SU-DHL-6 (cell line): ENCODE results near the gene PKIB.

Experiments used
- H2AFZ ChIP-seq: fragments of 200-600 bp; sonication (generic); 2 replicates; pipeline ENCODE4 v1.6.1; 2014; ENCODE audit warnings: low read depth, mild to moderate bottlenecking, moderate library complexity, mixed read lengths, antibody characterized with exemption, low read length; ENCODE audit not compliant: severe bottlenecking
- H3F3A ChIP-seq: fragments of 200-600 bp; shearing (Covaris generic); 2 replicates; pipeline ENCODE4 v1.6.0; 2016; ENCODE audit warnings: antibody characterized with exemption, mild to moderate bottlenecking; ENCODE audit not compliant: insufficient read depth
- H3K27ac ChIP-seq: fragments of 200-600 bp; sonication (generic); 2 replicates; pipeline ENCODE4 v1.5.1; 2016; ENCODE audit warnings: low read depth, mild to moderate bottlenecking, low read length, moderate library complexity, mixed read lengths
- H3K27me3 ChIP-seq: fragments of 200-600 bp; sonication (generic), shearing (Covaris generic); 2 replicates; pipeline ENCODE4 v1.6.0; 2014; ENCODE audit warnings: mild to moderate bottlenecking, low read length
- H3K36me3 ChIP-seq: fragments of 200-600 bp; sonication (generic); 2 replicates; pipeline ENCODE4 v1.6.1; 2014; ENCODE audit warnings: mild to moderate bottlenecking, low read length, mixed read lengths
- H3K4me2 ChIP-seq: fragments of 300-600, 200-600 bp; shearing (Covaris generic), sonication (generic); 2 replicates; pipeline ENCODE4 v1.6.0; 2014; ENCODE audit warnings: low read length, low read depth, mild to moderate bottlenecking; ENCODE audit not compliant: poor library complexity, severe bottlenecking
- H3K4me3 ChIP-seq: fragments of 200-600 bp; sonication (generic); 2 replicates; pipeline ENCODE4 v1.5.1; 2014; ENCODE audit warnings: antibody characterized with exemption, low read length, mild to moderate bottlenecking, mixed read lengths; ENCODE audit not compliant: insufficient read depth, poor library complexity, severe bottlenecking
- H3K79me2 ChIP-seq: fragments of 200-600 bp; sonication (generic); 2 replicates; pipeline ENCODE4 v1.6.1; 2014; ENCODE audit warnings: mild to moderate bottlenecking, low read length, moderate library complexity; ENCODE audit not compliant: insufficient read depth
- H3K9ac ChIP-seq: fragments of 200-600 bp; sonication (generic); 2 replicates; pipeline ENCODE4 v1.7.0; 2014; ENCODE audit warnings: mild to moderate bottlenecking, low read length
- H3K9me2 ChIP-seq: fragments of 200-600 bp; sonication (generic); replicated peaks from 2 replicates; pipeline ENCODE4 v1.6.1; 2014; ENCODE audit warnings: low read length; ENCODE audit not compliant: insufficient read depth
- H3K9me3 ChIP-seq: fragments of 200-600 bp; sonication (generic); 2 replicates; pipeline ENCODE4 v1.6.1; 2014; ENCODE audit warnings: low read length, mixed read lengths; ENCODE audit not compliant: insufficient read depth
- H4K20me1 ChIP-seq: fragments of 200-600 bp; sonication (generic); 2 replicates; pipeline ENCODE4 v1.6.1; 2014; ENCODE audit warnings: low read depth, mild to moderate bottlenecking, antibody characterized with exemption, low read length, moderate library complexity, mixed read lengths
- CTCF ChIP-seq: fragments of 200-600 bp; sonication (generic); IDR thresholded peaks from one replicate; pipeline ENCODE4 v1.5.1; 2017; ENCODE audit warnings: antibody characterized with exemption, mild to moderate bottlenecking, low read length, moderate library complexity; ENCODE audit not compliant: insufficient read depth, poor library complexity, severe bottlenecking
- EZH2phosphoT487 ChIP-seq: fragments of 200-600 bp; sonication (generic), shearing (Covaris generic); conservative IDR thresholded peaks from 2 replicates; pipeline ENCODE4 v1.6.1; 2018; ENCODE audit warnings: mild to moderate bottlenecking, antibody characterized with exemption, low read length, moderate library complexity, mixed read lengths

Gene PKIB

GRCh38 chr6:122715725-122716124 is 105.5 kb downstream of the PKIB start:
- no peaks in the 10 kb centered on the region for H3K9me3 ChIP-seq
- H3K27me3 ChIP-seq, result no peaks in the 10 kb centered on the region

GRCh38 chr6:122717350-122717749 is 107.1 kb downstream of the PKIB start:
- H3K9ac ChIP-seq, result no peak overlapping the region
- H3K27me3 ChIP-seq, result no peaks in the 10 kb centered on the region
- H3K79me2 ChIP-seq, result no peaks in the 10 kb centered on the region
- no peak overlapping the region for H3K27ac ChIP-seq
- no peaks in the 10 kb centered on the region for H3F3A ChIP-seq
- no peaks in the 10 kb centered on the region for H3K9me3 ChIP-seq
- H3K4me3 ChIP-seq, result no peak overlapping the region
- no peak overlapping the region for H2AFZ ChIP-seq
- H3K4me2 ChIP-seq, result no peak overlapping the region
- H3K9me2 ChIP-seq, result no peaks in the 10 kb centered on the region
- TF ChIP-seq EZH2phosphoT487, result no peak
- no peak for TF ChIP-seq CTCF
- H4K20me1 ChIP-seq, result no peaks in the 10 kb centered on the region
- H3K36me3 ChIP-seq, result no peaks in the 10 kb centered on the region

More at GRCh38 chr6:122715725-122716124, 105.5 kb downstream of the PKIB start:
- no peak for TF ChIP-seq EZH2phosphoT487
- TF ChIP-seq CTCF, result no peak
- Histone ChIP-seq H3F3A (no peaks in the 10 kb centered on the region), H4K20me1 (no peaks in the 10 kb centered on the region), H2AFZ (no peak overlapping the region), H3K36me3 (no peaks in the 10 kb centered on the region), H3K4me2 (no peak overlapping the region), H3K4me3 (no peak overlapping the region), H3K9me2 (no peaks in the 10 kb centered on the region), H3K79me2 (no peaks in the 10 kb centered on the region), H3K9ac (no peak overlapping the region), H3K27ac (no peak overlapping the region)

GRCh38 chr6:122718616-122719015 is 108.4 kb downstream of the PKIB start:
- no peak overlapping the region for H3K4me2 ChIP-seq
- H3K9me2 ChIP-seq, result no peaks in the 10 kb centered on the region
- H3K9ac ChIP-seq, result no peak overlapping the region
- H2AFZ ChIP-seq, result no peak overlapping the region
- H3K27me3 ChIP-seq, result no peaks in the 10 kb centered on the region
- no peaks in the 10 kb centered on the region for H3K36me3 ChIP-seq
- H3K4me3 ChIP-seq, result no peak overlapping the region
- TF ChIP-seq EZH2phosphoT487 (no peak), CTCF (no peak)
- no peaks in the 10 kb centered on the region for H3K79me2 ChIP-seq
- H3K27ac ChIP-seq, result no peak overlapping the region
- H4K20me1 ChIP-seq, result no peaks in the 10 kb centered on the region
- H3K9me3 ChIP-seq, result no peaks in the 10 kb centered on the region
- H3F3A ChIP-seq, result no peaks in the 10 kb centered on the region

GRCh38 chr6:122719176-122719575 is 109.0 kb downstream of the PKIB start:
- no peak overlapping the region for H3K4me2 ChIP-seq
- H3K4me3 ChIP-seq, result no peak overlapping the region
- H3K27me3 ChIP-seq, result no peaks in the 10 kb centered on the region
- no peaks in the 10 kb centered on the region for H3K36me3 ChIP-seq
- H3K9me2 ChIP-seq, result no peaks in the 10 kb centered on the region
- H3K79me2 ChIP-seq, result no peaks in the 10 kb centered on the region
- no peaks in the 10 kb centered on the region for H3F3A ChIP-seq
- no peaks in the 10 kb centered on the region for H3K9me3 ChIP-seq
- H4K20me1 ChIP-seq, result no peaks in the 10 kb centered on the region
- H2AFZ ChIP-seq, result no peak overlapping the region
- no peak overlapping the region for H3K27ac ChIP-seq
- TF ChIP-seq CTCF (no peak), EZH2phosphoT487 (no peak)
- no peak overlapping the region for H3K9ac ChIP-seq
